IMR-90 (cell line): ENCODE results near the gene KY. TPM values are rescaled to one million over a fixed set of nuclear protein-coding genes. Genes with fewer than 3 reads are reported as not detected.

ENCODE experiments used
- ATAC-seq: fragments of 200-7000 bp; cut with Tn5 transposase; 2 replicates; pipeline ENCODE4 v1.9.1; 2020; ENCODE audit warnings: low read depth, mild to moderate bottlenecking, moderate library complexity
- BruUV-seq: library from RNA; stranded (reverse); fragments of 400-500 nt; replicated peaks from 2 replicates; lab custom pipeline; 2021; lab: Mats Ljungman, UMichigan
- CTCF ChIA-PET: fragments of 300-600 bp; formaldehyde crosslinking; extraction: SDS; loops from one replicate; lab custom pipeline; 2021; ENCODE audit warnings: antibody characterized with exemption; lab: Yijun Ruan, JAX
- POLR2A ChIA-PET: fragments of 300-600 bp; sonication (Branson Sonifier 250); formaldehyde crosslinking; loops from one replicate; lab custom pipeline; 2022; ENCODE audit warnings: antibody characterized with exemption; ENCODE audit not compliant: unreplicated experiment; lab: Charles Lee
- DNase-seq: peaks from one replicate; pipeline ENCODE4 v3.0.0; 2013
- H2AFZ ChIP-seq: replicated peaks from 2 replicates; pipeline ENCODE3; 2013; ENCODE audit warnings: low read length, mild to moderate bottlenecking; ENCODE audit not compliant: poor library complexity
- H2AK5ac ChIP-seq: 2 replicates; pipeline ENCODE4 v1.6.1; 2013; ENCODE audit warnings: low read depth, low read length, inconsistent platforms
- H2AK9ac ChIP-seq: replicated peaks from 2 replicates; pipeline ENCODE3; 2013; ENCODE audit warnings: mild to moderate bottlenecking, low read depth, low read length, moderate library complexity; ENCODE audit not compliant: poor library complexity
- H2BK120ac ChIP-seq: 2 replicates; pipeline ENCODE4 v1.6.1; 2013; ENCODE audit warnings: low read depth, low read length, inconsistent platforms
- H2BK15ac ChIP-seq: 3 replicates; pipeline ENCODE4 v1.6.1; 2013; ENCODE audit warnings: low read depth, low read length, inconsistent platforms
- H2BK20ac ChIP-seq: 2 replicates; pipeline ENCODE4 v1.6.1; 2013; ENCODE audit warnings: low read depth, mild to moderate bottlenecking, inconsistent platforms, low read length, moderate library complexity
- H2BK5ac ChIP-seq: 2 replicates; pipeline ENCODE4 v1.6.1; 2013; ENCODE audit warnings: mild to moderate bottlenecking, low read depth, low read length, inconsistent platforms; ENCODE audit not compliant: poor library complexity, severe bottlenecking
- H3K14ac ChIP-seq: replicated peaks from 2 replicates; pipeline ENCODE4 v1.6.1; 2013; ENCODE audit warnings: low read depth, low read length, inconsistent platforms
- H3K18ac ChIP-seq: 2 replicates; pipeline ENCODE4 v1.6.1; 2013; ENCODE audit warnings: low read depth, low read length, control low read depth
- H3K23ac ChIP-seq: 2 replicates; pipeline ENCODE4 v1.6.1; 2013; ENCODE audit warnings: low read depth, low read length, inconsistent platforms
- H3K27ac ChIP-seq: 2 replicates; pipeline ENCODE4 v1.5.1; 2013; ENCODE audit warnings: mild to moderate bottlenecking, control low read depth, low read length; ENCODE audit not compliant: insufficient read depth
- H3K27me3 ChIP-seq: 2 replicates; pipeline ENCODE4 v1.6.1; 2013; ENCODE audit warnings: low read length; ENCODE audit not compliant: control insufficient read depth, insufficient read depth
- H3K36me3 ChIP-seq: 2 replicates; pipeline ENCODE4 v1.6.1; 2013; ENCODE audit warnings: low read length, mixed read lengths; ENCODE audit not compliant: control insufficient read depth, insufficient read depth
- H3K4ac ChIP-seq: 2 replicates; pipeline ENCODE4 v1.6.1; 2013; ENCODE audit warnings: low read depth, low read length, inconsistent platforms
- H3K4me1 ChIP-seq: 2 replicates; pipeline ENCODE4 v1.6.1; 2013; ENCODE audit warnings: low read length, mixed read lengths; ENCODE audit not compliant: control insufficient read depth, insufficient read depth
- H3K4me2 ChIP-seq: 2 replicates; pipeline ENCODE4 v1.6.1; 2013; ENCODE audit warnings: low read depth, mild to moderate bottlenecking, control low read depth, low read length, moderate library complexity
- H3K4me3 ChIP-seq: 2 replicates; pipeline ENCODE4 v1.5.1; 2013; ENCODE audit warnings: low read depth, mild to moderate bottlenecking, control low read depth, low read length, moderate library complexity; ENCODE audit not compliant: insufficient read depth
- H3K56ac ChIP-seq: 2 replicates; pipeline ENCODE4 v1.6.1; 2013; ENCODE audit warnings: low read length, inconsistent platforms; ENCODE audit not compliant: insufficient read depth; ENCODE audit errors: extremely low read depth
- H3K79me1 ChIP-seq, 2 experiments: 2 replicates each; pipeline ENCODE4 v1.6.1; 2013; ENCODE audit warnings: low read length in 2 of 2, inconsistent platforms in 1 of 2, low read depth in 1 of 2
- H3K9ac ChIP-seq: 2 replicates; pipeline ENCODE4 v1.6.1; 2013; ENCODE audit warnings: low read depth, low read length, control low read depth
- H3K9me1 ChIP-seq: 2 replicates; pipeline ENCODE4 v1.6.1; 2013; ENCODE audit warnings: low read length, inconsistent platforms; ENCODE audit not compliant: insufficient read depth
- H3K9me3 ChIP-seq: 2 replicates; pipeline ENCODE4 v1.6.1; 2013; ENCODE audit warnings: low read length; ENCODE audit not compliant: control insufficient read depth, insufficient read depth
- H4K20me1 ChIP-seq: 2 replicates; pipeline ENCODE4 v1.6.1; 2013; ENCODE audit warnings: low read length, inconsistent platforms; ENCODE audit not compliant: insufficient read depth
- H4K5ac ChIP-seq: 2 replicates; pipeline ENCODE4 v1.6.1; 2013; ENCODE audit warnings: mild to moderate bottlenecking, low read depth, low read length, control low read depth
- H4K8ac ChIP-seq, 2 experiments: 2 replicates each; pipeline ENCODE4 v1.6.1; 2013; ENCODE audit warnings: low read depth in 2 of 2, low read length in 2 of 2, control low read depth in 1 of 2, inconsistent platforms in 1 of 2
- H4K91ac ChIP-seq: 2 replicates; pipeline ENCODE4 v1.6.1; 2013; ENCODE audit warnings: low read depth, low read length, inconsistent platforms; ENCODE audit not compliant: insufficient read depth
- MAZ ChIP-seq: IDR thresholded peaks from 2 replicates; pipeline ENCODE4 v1.6.1; 2012; ENCODE audit warnings: low read depth, mild to moderate bottlenecking, low read length, improper control_type of control experiment, moderate library complexity, borderline replicate concordance
- WGBS, 2 experiments: methylation state at CpG; one replicate each; pipeline versions ENCODE4 v1.1.5 to v1.1.7; 2013; ENCODE audit warnings: missing lambda C conversion rate in 2 of 2; ENCODE audit not compliant: insufficient read length in 1 of 2; ENCODE audit errors: extremely low coverage in 2 of 2; 5-methylcytosine and 5-hydroxymethylcytosine counted together
- dilution Hi-C: fragments of 300-500 bp; cut with HindIII; formaldehyde crosslinking; loops from one replicate; pipeline ENCODE4 v1.14.3; 2018; ENCODE audit warnings: low sequenced_read_pairs; ENCODE audit not compliant: unreplicated experiment
- in situ Hi-C: fragments of 300-500 bp; cut with MboI; formaldehyde crosslinking; loops from 3 replicates; pipeline ENCODE4 v1.14.3; 2019; ENCODE audit warnings: low sequenced_read_pairs, inconsistent platforms, mixed read lengths
- intact Hi-C: fragments of 100-400 bp; cut with micrococcal nuclease; formaldehyde crosslinking; loops from 2 replicates; pipeline ENCODE4 v1.10.0; 2022
- polyA plus RNA-seq, 3 experiments: library from polyadenylated mRNA; depleted of rRNA; stranded (reverse); fragments of >200 nt; gene quantifications; 2 replicates each; pipeline ENCODE4 v1.2.3, GENCODE V29; 2012; ENCODE audit warnings: low replicate concordance in 1 of 3
- total RNA-seq: library from RNA; depleted of rRNA; stranded (reverse); fragments of >200 nt; gene quantifications from 2 replicates; pipeline ENCODE4 v1.2.3, GENCODE V29; 2012

KY gene
- total and polyA plus RNA-seq, 2 of the 4 experiments (the other 2 are of a cell fraction): under 0.01 to 0.09 TPM

DNA sequence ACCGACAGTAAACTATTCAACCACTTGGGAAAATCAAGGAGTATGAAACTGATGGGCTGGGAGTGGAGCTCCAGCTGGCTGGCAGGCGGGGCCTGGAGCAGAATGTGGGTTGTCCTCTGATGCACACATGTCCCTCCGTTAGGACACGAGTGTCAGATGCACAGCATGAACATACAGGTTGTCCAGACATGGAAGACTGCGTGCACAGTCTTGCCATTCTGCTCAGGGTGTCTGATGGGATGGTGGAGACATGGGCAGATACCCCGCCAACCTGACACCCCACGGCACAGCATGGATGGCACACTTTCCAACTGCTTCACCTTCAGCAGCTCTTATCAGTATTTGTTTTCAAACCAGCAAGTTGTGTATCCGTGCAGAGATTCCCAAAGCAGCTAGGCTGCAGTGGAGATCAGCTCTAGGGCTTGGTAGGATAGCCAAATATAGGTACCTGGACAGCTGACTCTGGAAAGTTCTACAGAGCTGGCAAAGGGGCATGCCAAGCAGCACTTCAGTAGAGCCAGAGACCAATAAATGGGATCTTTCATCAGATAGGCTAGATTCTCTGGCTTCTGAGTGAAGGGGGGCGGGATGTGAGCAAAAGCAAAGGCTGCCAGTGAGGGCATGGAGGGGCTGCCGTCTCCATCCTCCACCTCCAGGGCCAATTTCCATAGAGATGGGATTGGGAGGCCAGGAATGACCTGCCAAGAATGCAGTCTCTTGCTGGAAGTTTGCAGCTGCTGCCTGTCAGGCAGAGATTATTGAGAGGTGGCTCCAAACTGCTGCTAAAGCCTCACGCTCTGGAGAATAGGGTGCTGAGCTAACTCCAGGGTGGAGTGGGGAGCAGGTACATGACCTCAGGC lies 47.2 kb upstream of the KY start:
- Histone ChIP-seq H3K4me1 (no peaks in the 10 kb centered on the region), H3K79me1 (no peaks in the 10 kb centered on the region), H4K20me1 (no peaks in the 10 kb centered on the region), H2BK5ac (no peak overlapping the region), H3K4me2 (no peak overlapping the region), H3K27me3 (peaks cover 8% of the 10 kb centered on the region), H2AFZ (peak overlapping the region; percentile 43), H4K5ac (no peak overlapping the region), H2AK5ac (no peak overlapping the region), H3K4me3 (no peak overlapping the region), H2BK20ac (no peak overlapping the region), H4K8ac (no peak overlapping the region), H3K9ac (no peak overlapping the region), H3K56ac (no peak overlapping the region), H2BK120ac (no peak overlapping the region), H2BK15ac (no peak overlapping the region), H3K9me3 (no peaks in the 10 kb centered on the region), H3K23ac (no peak overlapping the region), H3K18ac (no peak overlapping the region), H3K27ac (no peak overlapping the region), H4K91ac (no peak overlapping the region), H3K36me3 (no peaks in the 10 kb centered on the region), H3K9me1 (no peaks in the 10 kb centered on the region), H2AK9ac (no peak overlapping the region), H3K4ac (no peak overlapping the region), H3K14ac (no peak overlapping the region)
- no TSS peak for BruUV-seq
- intact Hi-C loops (no loop called here), dilution Hi-C loops (no loop called here), in situ Hi-C loops (no loop called here)
- ChIA-PET CTCF (no interaction called here), POLR2A (no interaction called here)
- WGBS, 2 experiments: 0% methylated on average over 1 of the region's 11 CpGs; no CpG with 5 or more reads in 1 of the 2 experiments
- no peak for DNase-seq
- no peak for TF ChIP-seq MAZ
- ATAC-seq: no peak
